HG02678 (cell line): Measurements from ENCODE around the gene TBCD.

Source experiments
- ATAC-seq: cut with Tn5 transposase; IDR thresholded peaks from one replicate; pipeline ENCODE4 v1.9.1; 2021; ENCODE audit warnings: mild to moderate bottlenecking, moderate library complexity; ENCODE audit not compliant: unreplicated experiment

TBCD gene

DNA sequence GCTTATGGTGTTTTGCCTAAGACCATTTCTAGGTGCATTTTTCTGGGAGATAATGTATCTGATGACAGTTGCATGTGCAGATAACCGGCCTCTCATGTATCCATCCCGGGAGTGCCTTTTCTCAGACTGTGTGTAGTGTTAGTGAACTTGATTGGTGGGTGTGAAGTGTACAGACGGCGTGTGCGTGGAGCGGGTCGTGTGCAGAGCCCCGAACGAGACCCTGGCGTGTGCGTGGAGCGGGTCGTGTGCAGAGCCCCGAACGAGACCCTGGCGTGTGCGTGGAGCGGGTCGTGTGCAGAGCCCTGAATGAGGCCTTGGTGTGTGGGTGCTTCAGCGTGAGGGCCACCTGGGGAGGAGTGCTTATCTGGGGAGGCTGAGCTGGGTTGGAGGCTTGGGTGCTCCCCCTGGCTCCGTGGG, 116.9 kb downstream of the TBCD start:
- no peak for ATAC-seq

GRCh38 chr17:82869536-82869935, 117.7 kb downstream of the TBCD start:
- no peak for ATAC-seq

GRCh38 chr17:82870091-82870491, 118.2 kb downstream of the TBCD start:
- no peak for ATAC-seq

GRCh38 chr17:82870541-82870940, 118.7 kb downstream of the TBCD start:
- no peak for ATAC-seq

GRCh38 chr17:82871056-82871775, 119.4 kb downstream of the TBCD start:
- ATAC-seq = peak; percentile 60

DNA sequence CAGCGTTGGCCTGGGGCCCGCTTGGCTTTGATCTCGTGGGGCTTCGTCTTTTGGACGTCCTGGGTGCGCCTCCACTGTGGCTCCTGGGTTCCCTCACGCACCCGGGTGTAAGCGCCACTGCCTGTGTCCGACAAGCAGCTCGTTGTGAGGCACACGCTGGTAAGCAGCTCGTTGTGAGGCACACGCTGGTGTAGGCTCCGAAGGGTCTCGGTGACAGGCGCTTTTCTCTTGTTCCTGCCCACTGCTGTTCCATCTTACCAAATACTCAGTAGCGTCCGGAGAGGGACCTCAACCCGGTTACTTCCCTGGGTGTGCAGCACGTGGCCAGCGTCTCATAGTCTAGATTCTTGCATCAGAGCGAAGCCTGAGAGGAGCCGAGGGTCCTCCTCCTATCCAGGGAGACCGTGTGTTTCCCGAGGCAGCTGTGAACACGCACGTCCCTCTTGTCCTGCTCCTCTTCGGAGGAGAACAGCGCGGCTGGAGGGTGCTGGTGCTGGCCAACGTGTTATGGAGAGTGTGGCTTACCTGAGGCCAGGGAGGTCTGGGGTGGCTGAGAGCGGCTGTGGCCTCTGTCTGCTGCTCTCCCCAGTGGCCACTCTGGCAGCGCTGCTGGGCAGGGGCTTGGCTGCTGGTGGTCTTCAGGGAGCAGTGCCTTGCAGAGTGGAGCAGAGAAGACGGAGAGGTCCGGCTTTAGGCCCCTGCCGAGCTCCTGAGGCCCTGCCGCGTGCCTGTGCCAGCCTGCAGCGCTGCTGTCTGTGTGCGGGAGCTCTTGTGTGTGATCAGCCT, 120.1 kb downstream of the TBCD start:
- no peak for ATAC-seq

- no peak for ATAC-seq
Observed at GRCh38 chr17:82872591-82873520, 121.0 kb downstream of the TBCD start.

- no peak for ATAC-seq
Observed at GRCh38 chr17:82873521-82873920, 121.7 kb downstream of the TBCD start.

DNA sequence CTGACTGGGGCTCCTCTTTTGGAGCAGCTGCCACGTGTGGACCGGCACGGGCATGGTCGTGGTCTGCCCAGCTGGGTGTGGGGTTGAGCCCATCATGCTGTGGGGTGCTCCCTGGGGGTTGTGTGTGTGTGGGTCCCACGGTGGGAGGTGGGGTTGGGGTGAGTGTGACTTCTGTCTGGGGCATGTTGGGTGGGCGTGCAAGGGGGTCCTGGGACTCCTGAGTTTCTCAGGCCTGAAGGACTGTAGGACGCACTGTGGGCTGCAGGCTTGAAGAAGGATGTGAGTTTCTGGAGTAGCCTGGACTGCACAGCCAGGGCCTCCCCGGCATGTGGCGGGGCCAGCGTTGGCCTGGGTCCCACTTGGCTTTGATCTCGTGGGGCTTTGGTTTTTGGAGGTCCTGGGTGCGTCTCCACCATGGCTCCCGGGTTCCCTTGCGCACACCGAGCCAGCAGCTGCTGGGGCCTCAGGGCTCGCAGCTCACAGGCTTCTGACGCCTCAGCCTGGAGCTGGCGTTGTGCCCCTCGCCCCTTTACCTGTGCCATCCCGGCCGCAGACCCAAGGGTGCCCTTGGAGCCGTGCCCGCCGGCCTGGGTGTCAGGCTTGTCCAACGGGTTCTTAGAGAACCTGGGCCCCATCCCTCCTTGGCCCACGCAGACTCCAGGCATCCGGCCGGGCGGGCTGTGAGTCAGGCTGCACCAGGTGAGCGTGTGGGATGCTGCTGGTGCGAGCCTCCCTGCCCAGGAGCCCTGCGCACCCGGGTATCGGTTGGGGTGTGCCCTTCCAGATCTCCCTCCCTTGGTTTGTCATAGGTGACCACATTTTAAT, 122.4 kb downstream of the TBCD start:
- ATAC-seq = no peak

- ATAC-seq = no peak
Observed at GRCh38 chr17:82875407-82875856, 123.6 kb downstream of the TBCD start.

DNA sequence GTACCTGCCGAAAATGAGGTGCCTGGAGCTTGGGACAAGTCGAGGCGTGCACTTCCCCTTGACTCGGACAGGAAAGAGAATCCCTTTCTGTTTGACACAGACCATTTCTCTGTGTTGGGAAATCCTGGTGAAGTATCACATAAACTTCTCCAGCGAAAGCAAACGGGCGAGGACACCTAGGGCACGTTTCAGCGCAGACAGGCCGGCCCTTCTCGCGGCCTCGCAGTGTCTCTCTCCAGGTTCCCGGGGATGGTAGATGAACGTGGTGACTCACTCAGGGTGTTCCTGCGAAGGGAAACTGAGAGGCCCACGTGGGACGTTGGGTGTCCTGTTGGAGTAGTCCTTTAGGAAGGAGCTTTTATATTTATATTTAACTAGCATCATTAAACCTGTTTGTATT, 124.3 kb downstream of the TBCD start:
- no peak for ATAC-seq

GRCh38 chr17:82876602-82877379, 124.9 kb downstream of the TBCD start:
- ATAC-seq = no peak

DNA sequence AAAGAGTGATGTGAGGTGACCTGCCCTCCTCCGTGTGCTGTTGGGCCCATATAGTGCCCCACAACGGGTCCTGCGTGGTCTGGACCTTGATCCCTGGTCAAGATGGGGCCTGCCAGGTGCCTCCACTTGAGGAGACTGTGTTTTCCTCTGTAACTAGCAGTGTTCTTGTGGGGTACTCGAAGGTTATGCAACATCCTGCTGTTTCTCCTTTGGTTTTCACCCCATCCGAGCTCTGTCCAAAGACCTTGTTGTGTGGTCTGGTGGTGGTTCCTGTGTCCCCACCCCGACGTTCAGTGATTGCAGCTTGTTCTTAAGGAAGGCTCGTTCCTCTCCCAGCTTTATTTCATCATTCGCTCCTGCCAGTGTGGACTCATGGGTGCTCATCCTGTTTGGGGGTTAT, 126.7 kb downstream of the TBCD start:
- ATAC-seq = no peak

- ATAC-seq = no peak
Observed at GRCh38 chr17:82879241-82879640, 127.4 kb downstream of the TBCD start.

DNA sequence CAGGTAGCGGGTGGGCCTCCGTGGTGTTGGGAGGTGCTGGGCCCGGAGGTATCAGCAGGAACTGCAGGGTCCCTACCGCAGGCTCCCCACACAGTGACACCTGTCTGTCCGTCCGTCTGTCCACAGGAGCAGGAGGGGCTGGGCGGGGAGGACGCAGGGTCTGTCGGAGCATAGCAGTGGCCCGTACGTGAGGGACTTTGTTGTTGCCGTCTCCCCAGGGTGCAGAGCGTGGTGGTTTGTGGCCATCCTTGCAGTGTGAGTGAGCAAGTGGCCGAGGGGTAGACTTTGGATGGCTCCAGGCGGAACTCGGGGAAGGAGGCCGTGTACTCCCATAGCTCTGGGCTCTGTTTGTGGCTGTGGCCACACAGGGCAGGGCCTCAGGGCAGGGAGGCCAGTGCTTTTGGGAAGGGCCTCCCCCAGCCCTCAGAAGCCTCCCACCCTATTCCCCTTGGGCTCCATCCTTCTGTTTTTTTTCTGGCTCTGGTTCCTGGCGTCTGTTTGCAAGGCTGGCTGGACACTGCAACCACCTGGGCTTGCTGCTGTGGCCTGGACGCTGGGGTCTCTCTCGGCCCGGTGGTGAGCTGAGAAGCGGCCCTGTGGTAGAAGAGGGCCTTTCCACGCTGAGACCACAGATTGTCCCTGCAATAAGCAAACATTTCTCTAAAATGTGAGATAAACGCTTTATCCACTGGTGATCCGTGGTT, 128.9 kb downstream of the TBCD start:
- ATAC-seq = no peak

GRCh38 chr17:82881324-82881823, 129.5 kb downstream of the TBCD start:
- ATAC-seq = no peak

DNA sequence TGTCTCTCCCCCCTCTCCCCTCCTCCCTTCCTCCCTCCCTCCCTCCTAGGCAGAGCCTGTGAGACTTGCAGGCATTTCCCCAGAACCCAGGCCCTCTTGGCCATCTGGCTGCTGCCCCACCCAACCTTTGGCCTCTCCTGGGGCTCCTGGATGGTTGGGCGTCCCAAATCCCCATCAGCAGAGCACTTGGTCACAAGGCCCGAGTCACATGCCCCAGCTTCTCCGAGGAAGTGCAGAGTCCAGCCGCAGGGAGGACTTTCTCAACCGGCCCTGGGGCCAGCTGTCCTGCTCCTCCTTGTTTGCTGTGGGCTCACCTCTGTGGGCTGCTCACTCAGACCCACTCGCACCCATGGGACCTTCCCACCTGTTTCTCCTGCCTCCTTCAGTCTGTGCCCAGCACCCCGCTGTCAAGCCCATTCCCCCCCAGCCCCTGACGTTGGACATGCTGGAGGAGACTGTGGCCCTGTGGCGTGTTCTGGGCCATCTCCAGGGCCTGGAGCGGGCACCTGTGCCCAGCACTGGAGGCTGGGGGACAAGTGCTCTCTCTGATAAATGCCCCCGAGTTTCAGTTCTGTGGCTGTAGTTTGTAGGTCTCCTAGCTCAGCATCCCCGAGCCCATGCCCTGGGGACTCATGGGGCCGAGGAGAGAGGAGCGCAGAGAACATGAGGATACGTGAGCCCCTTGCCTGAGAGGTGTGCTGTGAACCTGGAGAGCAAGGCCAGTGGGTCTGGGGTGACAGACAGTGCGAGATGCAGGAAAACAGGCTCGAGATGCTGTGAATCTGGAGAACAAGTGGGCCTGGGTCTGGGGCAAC, 130.2 kb downstream of the TBCD start:
- ATAC-seq = no peak
